ACHN (cell line): ENCODE data around the gene CALML3.

Experiments
- DNase-seq: peaks from one replicate; pipeline ENCODE4 v3.0.0-alpha.2; 2015
- in situ Hi-C: cut with HindIII; loops from 2 replicates; pipeline ENCODE4 v1.10.0; 2017; ENCODE audit warnings: low sequenced_read_pairs, low pct_ligation_motif_present, low pct_unique_long_range_greater_than_20kb

Gene CALML3

GRCh38 chr10:5517546-5517945 lies 7.2 kb upstream of the CALML3 start:
- no peak for DNase-seq
- in situ Hi-C loops, result no loop called here

DNA sequence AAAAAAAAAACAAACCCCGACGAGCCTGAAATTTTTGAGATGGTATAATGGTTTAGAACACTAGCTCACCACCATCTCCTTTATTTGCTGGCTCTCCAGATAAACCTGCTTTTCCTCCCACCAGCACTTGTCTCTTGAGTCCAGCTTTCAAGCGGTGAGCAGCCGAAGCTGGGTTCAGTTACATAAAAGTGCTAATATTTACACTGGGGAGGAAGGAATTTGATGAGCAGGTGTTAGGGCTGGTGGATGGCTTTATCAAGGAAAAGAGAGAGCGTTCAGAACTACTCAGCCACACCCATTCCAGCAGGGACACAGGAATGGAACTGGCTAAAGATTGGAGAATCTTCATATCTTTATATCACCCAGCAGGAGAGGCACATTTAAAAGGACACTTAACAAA lies 6.6 kb upstream of the CALML3 start:
- in situ Hi-C loops, result no loop called here
- DNase-seq, result no peak

DNA sequence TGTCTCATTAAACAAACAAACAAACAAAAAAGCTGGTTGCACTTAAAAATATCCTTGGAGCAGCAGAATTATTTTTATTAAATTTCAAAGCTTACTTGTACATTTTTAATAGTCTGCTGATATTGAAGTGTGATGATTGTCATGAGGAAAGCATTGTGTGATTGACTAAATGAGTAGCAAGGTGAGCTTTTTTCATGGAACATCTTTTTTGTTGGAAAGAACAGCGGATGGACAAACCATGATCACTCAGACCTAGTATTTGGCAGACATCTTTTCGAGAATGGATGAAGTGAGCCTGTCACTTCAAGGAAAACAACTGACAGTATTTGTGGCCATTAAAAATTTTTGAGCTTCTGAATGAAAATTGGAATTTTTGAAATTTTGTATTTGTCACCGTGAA lies 5.7 kb upstream of the CALML3 start:
- in situ Hi-C loops, result no loop called here
- no peak for DNase-seq

- in situ Hi-C loops, result no loop called here
- DNase-seq, result no peak
These were observed 1.7 kb upstream of the CALML3 start for GRCh38 chr10:5522913-5523560.

DNA sequence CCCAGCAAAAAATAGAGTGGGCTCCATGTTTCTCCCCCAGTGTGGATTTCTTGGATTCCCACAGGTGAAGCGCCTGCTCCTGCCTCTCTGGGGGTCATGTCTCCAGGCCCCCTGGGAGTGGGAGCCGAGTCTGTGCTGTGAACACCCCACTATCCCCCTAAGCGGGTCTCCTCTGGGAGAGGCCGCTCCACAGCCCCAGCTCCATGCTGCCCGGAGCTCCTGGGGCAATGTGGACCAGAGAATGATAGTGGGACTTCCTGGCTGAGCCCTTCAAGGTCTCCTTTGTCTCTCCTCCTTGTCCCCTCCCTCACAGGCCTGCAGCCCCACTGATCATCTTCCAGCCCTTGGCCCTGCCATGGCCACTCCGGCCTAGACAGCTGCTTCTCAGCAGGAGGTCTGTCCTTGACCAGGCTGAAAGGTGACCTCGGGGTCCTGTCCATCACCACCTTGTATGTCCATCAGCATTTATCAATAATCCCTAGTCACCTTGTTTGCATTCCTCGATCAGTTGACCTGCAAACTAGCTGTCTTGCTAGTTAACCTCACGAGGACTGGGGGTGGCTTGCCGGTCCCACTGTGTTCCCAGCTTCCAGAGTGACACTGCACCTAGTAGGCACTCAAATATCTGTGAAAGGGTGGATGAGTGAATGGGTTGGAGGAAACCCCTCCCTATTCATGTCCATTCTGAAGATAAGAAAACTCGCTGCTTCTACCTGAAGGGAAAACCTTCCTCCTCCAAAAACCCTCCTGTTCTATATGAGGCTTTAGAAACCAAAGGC lies 776 bp upstream of the CALML3 start:
- in situ Hi-C loops, result no loop called here
- DNase-seq, result no peak

DNA sequence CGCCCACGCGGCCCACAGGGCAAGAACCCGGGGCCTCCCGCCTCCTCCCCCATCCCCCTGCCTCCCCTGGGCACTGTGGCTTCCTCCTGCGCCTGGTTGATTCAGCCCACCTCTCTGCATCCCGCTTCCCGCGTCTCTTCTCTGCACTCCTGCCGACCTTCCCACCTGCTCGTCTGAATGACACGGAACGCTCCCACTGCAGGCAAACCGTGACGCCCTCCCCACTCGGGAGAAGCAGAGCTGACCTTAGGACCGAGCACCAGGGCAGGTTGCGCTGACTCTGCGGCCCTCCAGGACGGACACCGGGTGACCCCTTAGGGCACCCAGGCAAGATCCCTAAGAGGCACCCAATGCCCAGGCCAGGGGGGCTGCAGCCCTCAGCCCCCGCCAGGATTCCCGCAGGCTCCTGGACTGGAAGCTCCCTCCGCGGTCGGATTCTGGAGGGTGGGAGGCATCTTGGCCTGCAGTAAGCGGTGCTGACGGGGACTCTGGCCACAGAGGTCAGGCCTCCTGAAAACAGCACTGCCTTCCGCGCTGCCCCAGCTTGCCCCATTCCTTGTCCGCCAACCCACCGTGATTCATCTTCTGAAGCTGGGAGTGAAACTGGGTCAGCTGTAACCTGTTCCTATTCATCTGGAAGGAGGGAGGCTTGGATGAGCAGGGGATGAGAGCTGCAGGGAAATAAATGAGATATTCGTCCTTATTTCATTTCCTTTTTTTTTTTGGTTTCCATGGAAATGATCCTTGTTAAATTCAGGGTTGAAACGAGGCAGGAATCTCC lies 990 bp downstream of the CALML3 start:
- in situ Hi-C loops, result no loop called here
- DNase-seq, result no peak

GRCh38 chr10:5526691-5527331 lies 2.0 kb downstream of the CALML3 start:
- DNase-seq, result no peak
- in situ Hi-C loops, result no loop called here

DNA sequence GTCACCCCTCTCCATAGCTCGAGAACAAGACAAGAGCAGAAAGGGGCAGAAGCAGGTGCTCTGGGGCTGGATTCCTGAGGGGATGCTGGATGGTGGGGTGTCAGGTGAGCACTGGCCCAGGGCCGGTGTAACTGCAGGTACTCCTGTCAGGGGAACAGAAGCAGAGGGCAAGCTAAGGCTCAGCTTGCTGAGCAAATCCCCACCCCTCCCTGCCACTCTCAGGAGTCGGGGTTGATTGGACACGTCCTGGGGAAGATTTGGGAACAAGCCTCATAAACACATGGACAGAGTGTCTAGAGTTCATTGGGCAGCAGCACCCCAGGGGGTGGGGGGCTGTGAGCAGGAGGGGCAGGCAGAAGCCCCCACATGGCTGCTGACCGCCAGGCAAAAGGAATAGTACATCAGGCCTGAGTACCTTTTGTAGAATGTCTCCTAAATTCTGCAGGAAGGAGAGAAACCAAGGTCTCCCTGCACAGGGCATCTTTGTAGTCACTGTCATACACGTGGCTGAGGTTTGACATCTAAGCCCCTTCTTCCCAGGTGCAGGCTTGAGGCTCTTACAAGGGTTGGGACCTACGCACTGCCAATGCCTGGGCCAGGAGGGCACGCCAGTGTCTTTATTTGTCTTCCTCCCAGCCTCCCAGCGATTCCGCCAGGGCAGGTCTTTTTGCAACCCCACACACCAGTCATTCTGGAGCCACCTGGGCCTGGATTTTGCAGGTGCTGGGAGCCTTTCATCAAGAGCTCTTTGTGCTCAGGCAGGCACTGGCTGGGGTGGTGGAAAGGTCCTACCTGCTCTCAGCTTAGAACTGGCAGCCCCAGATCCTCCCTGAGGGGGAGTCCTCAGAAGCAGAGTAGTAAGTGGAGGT lies 2.8 kb downstream of the CALML3 start:
- in situ Hi-C loops, result no loop called here

DNA sequence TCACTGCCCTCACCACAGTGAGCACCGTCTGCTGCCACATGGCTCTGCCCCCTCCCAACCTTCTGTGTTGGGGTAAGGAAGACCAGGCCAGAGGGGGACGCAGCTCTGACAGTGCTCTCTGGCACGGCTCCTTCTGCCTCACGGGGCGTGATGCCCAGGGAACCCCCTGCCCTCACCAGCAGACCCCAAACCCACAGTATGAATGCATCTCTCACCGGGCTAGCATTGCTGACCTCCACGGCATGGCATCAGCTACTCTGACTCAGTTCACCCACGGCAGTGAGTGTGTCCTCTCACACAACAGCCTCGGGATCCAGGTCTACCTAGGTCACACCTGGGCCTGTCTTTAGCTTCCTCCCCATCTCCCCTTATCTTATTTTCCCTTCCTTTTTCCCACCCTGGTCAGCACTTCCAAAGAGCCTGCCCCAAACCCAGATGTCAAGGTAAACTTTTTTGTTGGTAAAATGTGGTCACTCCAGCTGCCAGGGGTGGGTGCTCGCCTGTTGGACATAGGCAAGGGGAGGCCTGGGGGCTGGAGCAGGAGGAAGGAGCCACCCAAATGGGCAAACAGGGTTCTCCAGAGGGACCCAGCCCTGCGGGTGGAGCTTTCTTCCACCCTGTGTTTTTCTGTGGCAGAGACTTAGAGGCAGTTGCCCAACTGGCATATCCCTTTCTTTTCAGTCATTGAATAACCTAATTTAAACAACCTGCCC lies 4.4 kb downstream of the CALML3 start:
- no peak for DNase-seq
- in situ Hi-C loops, result no loop called here

More for the DNA sequence above, 2.8 kb downstream of the CALML3 start:
- DNase-seq, result no peak

GRCh38 chr10:5529702-5530411 lies 5.1 kb downstream of the CALML3 start:
- in situ Hi-C loops, result no loop called here
- no peak for DNase-seq

- in situ Hi-C loops, result no loop called here
- no peak for DNase-seq
These were observed 5.6 kb downstream of the CALML3 start for GRCh38 chr10:5530412-5530806.

- no peak for DNase-seq
- in situ Hi-C loops, result no loop called here
These were observed 6.2 kb downstream of the CALML3 start for GRCh38 chr10:5530846-5531557.

DNA sequence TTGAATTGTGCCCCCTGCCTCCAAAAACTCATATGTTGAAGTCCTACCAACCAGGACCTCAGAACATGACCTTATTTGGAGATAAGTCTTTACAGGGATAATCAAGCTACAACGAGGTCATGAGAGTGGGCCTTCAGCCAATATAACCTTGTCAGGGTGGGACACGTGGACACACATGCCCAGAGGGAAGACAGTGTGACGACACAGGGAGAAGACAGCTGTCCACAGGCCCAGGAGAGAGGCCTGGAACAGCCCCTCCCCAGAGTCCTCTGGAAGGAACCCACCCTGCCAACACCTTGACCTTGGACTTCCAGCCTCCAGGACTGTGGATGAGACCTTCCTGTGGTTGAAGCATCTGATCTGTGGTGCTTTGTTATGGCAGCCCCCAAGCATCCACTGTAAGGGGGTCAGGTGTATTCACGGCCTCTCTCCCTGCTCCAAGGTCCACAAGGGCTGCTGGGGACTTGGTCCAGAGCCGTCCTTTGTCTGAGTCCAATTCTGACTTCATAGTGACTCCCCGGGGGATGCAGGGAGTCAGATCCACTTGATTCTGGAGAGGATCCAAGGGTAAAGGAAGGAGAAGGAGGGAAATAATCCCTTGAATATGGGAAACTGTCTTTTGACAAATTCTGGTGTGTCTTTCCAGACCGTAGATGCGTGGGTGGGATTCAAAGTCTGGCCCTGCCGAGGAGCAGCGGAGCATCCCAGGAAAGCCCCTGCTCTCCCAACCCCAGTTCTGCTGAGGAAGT lies 7.0 kb downstream of the CALML3 start:
- in situ Hi-C loops, result no loop called here
- DNase-seq, result no peak

GRCh38 chr10:5532307-5532605 lies 7.5 kb downstream of the CALML3 start:
- in situ Hi-C loops, result no loop called here
- no peak for DNase-seq

DNA sequence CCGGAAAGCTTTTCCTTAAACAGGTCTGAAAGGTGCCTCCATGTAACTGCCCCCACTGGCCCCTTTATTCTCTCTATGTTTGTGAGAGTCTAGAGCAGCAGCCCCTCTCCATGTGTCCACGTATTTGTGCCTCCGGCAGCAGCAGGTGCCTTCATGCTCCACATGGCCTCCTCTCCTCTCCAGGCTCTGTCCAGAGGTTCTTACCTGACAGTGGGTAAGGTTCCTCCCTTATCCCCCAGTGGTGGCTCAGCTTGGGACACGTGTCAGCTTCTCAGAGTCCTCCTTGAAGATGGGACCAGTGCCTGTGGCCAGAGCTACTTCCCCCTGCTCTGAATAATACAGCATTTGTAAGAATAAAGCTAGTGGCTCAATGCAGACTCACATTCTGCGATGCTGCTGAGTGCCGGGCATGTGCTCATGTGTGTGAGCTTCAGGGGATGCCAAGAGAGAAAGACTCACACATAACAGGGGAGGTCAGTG lies 7.9 kb downstream of the CALML3 start:
- in situ Hi-C loops, result no loop called here
- DNase-seq, result no peak
